HL-60/S4 (cell line): ENCODE results near the gene OBSCN.
"Not testable (repeated sequence)": the region's sequence is repeated elsewhere in the genome, so short reads cannot be mapped to it uniquely, and the experiment has no call there.

Experiments used
- in situ Hi-C: fragments of 300-500 bp; cut with MboI; formaldehyde crosslinking; loops from 2 replicates; pipeline ENCODE4 v1.14.3; 2022; ENCODE audit warnings: low sequenced_read_pairs

OBSCN gene

DNA sequence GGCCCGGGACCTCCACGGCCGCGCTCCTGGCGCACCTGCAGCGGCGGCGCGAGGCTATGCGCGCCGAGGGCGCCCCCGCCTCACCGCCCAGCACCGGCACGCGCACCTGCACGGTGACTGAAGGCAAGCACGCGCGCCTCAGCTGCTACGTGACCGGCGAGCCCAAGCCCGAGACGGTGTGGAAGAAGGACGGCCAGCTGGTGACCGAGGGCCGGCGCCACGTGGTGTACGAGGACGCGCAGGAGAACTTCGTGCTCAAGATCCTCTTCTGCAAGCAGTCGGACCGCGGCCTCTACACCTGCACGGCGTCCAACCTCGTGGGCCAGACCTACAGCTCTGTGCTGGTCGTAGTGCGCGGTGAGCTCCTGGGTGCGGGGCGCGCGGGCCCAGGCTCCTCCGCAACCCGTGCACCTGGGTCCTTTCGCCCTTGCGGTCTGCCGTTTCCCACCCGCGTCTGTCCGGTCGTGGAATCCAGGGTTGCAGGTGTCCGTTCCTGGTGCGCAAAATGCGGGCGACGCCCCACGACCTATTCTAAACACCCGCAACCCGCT is 4.6 kb downstream of the OBSCN start:
- in situ Hi-C loops = no loop called here

DNA sequence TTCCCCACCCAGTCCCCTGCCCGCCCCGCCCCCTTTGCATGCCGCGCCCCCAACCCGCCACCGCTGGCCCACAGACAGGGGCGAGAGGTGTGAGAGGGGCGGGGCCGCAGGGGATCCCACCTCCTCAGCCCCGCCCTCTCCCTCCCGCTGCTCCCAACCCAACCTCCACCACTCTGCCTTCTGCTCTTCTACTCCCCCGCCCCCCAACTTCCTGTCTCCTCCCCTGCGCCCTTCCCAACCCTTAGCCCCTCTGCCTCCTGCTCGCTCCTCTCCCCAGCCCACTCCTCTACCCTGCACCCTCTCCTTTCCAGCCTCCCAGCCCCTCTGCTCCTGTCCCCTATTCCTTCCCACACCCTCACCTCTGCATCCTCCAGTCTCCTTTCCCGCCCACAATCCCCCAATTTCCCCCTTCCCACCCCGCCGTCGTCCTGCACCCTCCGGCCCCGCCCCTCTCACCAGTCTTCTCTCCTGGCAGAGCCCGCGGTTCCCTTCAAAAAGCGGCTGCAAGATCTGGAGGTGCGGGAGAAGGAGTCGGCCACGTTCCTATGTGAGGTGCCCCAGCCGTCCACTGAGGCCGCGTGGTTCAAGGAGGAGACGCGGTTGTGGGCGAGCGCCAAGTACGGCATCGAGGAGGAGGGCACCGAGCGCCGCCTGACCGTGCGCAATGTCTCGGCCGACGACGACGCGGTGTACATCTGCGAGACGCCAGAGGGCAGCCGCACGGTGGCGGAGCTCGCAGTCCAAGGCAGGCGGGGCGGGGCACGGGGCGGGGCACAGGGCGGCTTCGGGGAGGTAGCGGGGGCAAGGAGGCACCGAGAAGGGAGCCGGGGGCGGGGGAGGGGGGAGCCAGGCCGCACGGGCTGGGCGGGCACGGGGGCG is 5.4 kb downstream of the OBSCN start:
- in situ Hi-C loops = no loop called here

DNA sequence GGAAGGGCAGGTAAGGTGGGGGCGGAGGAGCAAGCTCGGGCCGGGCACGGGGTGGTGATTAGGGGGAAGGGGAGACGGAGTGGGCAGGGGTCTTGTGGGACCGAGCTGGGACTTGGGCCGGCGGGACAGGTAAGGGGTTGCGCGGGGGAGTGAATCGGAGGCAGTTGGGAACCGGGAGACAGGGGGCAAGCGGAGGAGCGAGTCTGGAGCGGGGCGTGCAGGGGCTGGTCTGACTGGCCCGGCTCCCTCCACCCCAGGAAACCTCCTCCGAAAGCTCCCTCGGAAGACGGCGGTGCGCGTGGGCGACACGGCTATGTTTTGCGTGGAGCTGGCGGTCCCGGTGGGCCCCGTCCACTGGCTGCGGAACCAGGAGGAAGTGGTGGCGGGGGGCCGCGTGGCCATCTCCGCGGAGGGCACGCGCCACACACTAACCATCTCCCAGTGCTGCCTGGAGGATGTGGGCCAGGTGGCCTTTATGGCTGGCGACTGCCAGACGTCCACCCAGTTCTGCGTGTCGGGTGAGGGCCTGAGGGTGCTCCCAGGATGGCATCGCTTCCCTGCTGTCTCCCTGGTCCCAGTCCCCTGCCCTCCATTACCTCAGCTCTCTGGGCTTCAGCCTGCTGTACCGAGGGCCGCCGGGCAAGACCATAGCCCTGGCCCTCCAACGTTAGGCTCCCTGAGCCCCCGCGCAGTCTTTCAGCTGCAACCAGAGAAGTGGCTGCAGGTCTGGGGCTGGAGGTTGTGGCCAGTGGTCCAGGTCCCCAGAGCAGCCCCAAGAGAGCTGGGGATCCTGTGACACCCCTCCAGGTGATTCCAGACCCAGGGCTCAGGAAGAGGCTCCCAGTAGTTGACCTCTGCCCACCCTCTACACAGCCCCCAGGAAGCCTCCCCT is 6.3 kb downstream of the OBSCN start:
- in situ Hi-C loops = no loop called here

DNA sequence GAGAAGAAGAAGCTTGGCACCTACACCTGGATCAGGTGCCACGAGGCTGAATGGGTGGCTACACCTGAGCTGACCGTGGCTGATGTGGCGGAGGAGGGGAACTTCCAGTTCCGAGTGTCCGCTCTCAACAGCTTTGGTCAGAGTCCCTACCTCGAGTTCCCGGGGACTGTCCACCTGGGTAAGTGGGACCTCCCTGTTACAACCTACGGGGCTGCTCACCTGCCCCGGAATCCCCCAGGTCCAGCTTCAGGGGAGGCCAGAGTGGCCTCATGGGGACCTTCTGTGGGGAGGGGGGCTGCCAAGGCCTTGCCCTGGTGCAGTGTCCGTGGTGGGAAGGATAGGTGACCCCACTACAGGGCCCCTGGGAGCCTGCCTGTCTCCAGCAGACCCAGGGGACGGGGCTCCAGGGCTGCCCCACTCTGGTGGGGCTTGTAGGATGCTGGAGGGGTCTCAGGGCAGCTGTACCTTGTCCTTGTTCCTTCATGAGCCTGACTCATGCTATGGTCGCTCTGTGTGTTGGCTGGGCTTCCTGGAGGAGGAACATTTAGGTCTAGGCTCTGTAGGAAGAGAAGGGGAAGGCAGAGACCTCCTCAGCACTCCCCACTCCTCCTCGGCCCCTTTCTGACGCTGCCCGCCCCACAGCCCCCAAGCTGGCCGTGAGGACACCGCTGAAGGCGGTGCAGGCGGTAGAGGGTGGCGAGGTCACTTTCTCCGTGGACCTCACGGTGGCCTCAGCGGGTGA is 7.2 kb downstream of the OBSCN start:
- in situ Hi-C loops = no loop called here

DNA sequence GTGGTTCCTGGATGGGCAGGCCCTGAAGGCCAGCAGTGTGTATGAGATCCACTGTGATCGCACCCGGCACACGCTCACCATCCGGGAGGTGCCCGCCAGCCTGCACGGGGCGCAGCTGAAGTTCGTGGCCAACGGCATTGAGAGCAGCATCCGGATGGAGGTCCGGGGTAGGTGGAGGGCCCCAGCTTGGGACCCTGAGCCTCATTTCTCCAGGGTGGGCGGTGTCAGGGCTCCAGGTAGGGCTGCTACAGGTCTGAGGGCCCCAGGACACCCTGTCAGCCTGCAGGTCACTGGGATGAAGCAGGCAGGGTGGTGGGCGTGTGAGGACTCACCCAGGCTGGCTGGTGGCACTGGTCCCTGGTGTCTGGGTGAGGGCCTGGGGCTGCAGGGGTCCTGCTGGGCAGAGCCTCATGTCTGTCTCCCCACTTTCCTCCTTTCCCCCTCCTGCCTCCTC is 7.8 kb downstream of the OBSCN start:
- in situ Hi-C loops = no loop called here

DNA sequence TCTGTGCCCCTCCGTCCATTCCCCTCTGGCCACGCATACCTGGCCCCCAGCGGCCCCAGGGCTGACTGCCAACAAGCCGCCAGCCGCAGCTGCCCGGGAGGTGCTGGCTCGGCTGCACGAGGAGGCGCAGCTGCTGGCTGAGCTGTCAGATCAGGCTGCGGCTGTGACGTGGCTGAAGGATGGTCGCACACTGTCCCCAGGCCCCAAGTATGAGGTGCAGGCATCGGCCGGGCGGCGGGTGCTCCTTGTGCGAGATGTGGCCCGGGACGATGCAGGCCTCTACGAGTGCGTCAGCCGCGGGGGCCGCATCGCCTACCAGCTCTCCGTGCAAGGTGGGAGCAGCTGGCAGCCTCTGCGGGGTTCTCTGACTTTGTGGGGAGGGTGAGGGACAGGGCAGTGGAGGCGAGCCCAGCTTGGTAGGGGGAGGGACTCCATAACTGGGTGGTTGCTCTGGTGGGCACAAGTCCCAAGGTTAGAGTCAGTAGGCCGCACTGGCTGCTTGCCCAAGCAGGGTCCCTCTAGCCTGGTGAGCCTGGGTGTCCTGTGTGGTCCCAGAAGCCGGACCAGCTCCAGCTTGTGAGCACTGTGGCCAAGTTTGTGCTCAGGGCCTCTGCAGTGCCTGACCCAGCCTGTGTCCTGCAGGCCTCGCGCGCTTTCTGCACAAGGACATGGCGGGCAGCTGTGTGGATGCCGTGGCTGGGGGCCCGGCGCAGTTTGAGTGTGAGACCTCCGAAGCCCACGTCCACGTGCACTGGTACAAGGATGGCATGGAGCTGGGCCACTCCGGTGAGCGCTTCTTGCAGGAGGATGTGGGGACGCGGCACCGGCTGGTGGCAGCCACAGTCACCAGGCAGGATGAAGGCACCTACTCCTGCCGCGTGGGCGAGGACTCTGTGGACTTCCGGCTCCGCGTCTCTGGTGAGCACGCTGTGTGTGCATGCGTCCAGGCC is 8.8 kb downstream of the OBSCN start:
- in situ Hi-C loops = no loop called here

DNA sequence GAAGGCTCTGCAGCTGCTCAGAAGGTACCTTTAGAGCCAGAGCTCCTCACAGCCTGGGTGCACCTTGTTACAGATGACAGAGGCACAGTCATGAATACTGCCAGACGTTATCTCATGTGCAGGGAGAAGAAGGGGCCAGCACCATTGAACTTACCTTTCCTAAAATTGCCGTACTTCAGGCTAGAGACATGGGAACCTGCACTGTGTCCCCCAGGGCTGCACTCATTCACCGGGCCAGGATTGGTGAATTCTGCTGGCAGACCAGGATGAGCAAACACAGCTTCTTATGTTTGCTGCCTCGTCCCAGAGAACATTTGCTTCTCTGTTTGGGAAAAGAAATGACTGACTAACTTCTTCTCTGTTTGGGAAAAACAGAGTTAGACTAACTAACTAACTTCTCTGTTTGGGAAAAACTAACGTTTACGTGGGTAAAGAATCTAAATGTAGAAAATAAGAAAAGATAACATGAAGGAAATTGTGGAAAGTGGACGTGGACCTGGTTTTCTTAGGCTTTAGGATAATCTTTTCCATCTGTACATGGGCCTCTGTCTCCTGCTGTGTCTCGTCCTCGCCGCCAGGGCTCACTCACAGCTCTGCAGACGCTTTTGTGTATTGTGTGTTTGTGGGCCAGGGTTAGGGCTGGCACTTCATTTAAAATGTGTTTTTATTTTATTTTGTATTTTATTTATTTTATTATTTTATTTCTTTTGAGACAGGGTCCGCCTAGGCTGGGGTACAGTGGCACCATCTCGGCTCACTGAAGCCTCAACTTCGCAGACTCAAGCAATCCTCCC is 9.9 kb downstream of the OBSCN start:
- in situ Hi-C loops = no loop called here

DNA sequence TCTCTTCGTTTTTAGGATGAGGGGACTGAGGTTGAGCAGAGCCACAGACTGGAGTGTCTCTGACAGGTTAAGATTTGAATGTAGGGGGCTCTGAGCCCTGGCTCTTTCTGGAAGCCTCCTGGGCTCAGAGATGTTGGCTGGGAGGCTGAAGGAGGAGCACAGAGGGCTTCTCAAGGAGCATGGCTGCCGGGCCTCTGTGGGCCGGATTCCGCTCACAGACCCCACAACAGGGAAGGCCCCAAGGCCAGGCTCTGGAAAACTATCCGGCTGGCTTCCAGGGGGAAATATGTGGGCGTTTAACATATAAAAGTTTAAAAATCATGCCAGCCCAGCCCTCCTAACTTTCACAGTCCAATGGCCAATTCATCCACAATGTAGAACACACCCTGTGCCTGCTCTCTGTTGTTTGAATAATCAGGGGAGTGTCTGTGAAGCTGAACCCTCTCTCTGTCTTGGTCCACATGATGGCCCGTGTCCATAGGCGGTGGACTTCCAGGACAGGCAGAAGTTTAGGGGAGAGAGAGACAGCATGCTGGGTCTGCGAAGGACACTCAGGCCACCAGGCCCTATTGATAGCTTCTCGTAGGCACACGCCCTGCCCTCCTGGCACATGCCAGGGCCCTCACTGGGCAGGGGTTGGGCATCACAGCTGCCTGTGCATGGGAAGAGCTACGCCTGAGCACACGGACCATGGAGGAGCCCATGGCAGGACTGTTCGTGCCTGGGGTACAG is 10.8 kb downstream of the OBSCN start:
- in situ Hi-C loops = no loop called here

DNA sequence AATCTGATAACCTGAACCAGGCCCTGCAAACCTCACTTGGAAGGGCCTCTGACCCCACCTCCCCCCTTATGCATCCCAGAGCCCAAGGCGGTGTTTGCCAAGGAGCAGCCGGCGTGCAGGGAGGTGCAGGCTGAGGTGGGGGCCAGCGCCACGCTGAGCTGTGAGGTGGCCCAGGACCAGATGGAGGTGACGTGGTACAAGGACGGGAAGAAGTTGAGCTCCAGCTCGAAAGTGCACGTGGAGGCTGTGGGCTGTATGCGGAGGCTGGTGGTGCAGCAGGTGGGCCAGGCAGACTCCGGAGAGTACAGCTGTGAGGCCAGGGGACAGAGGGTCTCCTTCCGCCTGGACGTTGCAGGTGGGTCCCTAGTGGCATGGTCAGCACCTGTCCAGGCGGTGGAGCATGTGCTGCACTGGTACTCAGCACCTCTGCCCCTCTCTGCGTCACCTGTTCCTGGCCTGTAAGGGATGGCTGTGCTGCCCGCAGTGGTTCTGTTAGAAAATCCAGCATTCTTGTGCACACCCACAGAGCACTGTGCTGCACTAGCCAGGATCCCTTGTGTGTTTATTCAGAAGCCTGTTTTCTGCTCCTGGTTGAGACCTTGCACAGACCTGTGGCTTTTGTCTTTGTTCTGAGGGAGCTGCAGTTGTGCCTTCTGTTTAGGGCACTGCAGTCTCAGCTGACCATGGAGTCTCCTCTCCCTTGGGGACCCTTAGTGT is 11.6 kb downstream of the OBSCN start:
- in situ Hi-C loops = no loop called here

DNA sequence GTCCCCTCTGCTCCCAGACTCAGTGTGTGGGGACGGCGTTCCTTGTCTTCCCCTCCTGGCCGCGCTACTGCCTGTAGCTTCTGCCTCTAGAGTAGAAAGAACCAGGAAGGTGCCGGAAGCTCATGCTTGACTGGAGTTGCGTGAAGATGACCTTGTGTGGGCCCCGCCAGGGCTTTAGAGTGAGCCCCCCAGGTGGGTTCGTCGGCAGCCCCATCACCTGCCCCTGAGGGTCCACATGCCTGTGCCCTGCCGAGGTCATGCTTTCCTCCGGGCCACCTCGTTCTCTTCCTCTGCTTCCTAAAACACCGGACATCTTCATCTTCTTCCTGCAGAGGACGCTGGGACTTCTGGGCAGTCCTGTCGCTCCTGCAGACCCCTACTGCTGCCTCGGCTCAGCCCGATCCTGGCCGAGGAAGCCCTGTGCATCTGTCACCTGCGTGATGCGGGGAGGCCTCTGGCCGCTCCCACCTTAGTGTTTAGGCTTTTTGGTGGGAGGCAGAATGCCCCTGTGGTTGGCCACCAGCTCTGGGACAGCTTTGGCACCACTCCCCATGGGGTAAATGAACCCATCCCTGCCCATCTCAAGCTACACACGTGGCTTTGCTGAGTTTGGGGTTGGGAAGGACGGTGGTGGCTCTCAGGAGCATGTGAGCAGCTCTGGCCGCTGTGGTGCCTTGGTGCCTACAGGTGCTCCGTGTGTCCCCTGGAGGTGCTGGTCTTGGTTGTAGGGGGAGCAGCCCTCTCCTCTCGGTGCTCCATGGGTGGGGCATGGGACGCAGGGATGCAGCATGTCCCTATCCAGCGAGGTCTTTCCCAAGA is 12.3 kb downstream of the OBSCN start:
- in situ Hi-C loops = no loop called here

DNA sequence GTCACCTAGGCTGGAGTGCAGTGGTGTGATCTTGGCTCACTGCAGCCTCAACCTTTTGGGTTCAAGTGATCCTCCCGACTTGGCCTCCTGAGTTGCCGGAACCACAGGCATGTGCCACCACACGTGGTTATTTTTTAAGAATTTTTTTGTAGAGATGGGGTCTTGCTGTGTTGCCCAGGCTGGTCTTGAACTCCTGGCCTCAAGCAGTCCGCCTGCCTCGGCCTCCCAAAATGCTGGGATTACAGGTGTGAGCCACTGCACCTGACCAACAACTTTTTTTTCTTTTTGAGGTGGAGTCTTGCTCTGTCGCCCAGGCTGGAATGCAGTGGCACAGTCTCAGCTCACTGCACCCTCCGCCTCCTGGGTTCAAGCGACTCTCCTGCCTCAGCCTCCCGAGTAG is 13.3 kb downstream of the OBSCN start:
- in situ Hi-C loops = not testable (repeated sequence)

DNA sequence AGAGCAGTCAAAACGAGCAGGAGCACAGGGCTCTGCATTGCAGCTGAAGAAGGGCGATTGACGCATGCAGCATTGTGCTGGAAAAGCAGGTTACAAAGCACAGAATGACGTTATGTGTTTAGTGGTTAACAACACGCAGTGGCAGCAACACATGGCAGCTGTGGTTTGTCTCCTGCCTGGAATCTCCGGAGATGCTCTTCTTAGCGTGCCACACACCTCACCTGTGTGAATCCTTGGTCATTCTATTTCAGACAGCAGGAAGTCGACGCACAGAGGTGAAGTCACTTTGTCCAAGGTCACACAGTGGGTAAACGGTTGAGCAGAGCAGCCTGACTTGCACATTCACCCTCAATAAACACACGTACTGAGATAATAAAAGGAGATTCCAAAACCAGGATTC is 14.7 kb downstream of the OBSCN start:
- in situ Hi-C loops = no loop called here

DNA sequence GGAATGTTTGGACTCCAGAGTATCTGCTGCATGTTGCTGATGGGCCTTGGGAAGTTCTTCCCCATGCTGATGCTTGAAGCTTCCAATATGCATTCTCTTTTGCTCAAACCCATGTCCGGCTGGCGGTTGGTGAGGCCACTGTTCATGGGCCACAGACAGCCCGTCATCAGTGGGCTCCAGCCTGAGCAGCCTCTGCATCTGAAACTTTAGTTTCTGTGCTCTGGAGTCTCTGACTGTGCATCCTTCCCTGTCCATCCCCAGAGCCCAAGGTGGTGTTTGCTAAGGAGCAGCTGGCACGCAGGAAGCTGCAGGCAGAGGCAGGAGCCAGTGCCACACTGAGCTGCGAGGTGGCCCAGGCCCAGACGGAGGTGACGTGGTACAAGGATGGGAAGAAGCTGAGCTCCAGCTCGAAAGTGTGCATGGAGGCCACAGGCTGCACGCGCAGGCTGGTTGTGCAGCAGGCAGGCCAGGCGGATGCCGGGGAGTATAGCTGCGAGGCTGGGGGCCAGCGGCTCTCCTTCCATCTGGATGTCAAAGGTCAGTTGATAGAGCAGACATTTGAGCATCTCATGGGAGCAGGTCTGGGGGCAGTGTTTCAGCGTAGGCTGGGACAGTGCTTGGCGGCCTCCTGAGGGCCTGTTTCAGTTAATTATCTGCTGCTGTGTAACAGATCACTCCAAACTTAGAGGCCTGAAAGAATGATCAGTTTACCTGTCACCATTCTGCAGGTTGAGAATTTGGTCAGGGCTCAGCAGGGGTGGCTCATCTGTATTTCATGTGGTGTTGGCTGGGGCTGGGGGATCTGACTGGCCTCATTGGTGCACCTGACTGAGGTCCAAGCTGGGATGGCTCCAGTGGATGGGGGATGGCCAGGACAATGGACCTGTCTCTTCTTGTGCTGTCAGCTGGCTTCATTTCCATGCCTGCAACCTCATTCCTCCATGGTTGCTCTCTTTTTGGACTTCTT is 16.6 kb downstream of the OBSCN start:
- in situ Hi-C loops = no loop called here

DNA sequence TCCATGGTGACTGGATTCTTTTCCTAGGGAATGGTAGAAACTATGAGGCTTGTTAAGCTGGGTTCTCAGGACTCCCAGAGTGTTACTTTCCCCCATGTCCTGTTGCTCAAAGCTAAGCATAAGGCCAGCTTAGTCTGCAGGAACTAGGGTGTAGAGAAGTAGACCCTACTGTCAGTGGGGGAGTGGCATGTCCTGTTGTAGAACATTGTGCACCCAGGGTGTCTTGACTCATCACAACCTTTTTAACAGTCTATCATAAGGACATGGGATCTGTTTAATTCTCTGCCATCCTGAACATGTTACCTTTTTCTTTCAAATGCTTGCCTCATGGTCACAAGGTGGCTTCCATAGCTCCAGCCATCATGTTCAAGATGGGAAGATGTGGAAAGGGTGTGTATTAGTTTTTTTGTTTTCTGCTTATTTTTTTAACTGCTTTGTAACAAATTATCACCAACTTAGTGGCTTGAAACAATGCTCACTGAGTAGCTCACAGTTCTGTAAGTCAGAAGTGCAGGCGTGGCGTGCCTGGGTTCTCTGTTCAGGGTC is 17.4 kb downstream of the OBSCN start:
- in situ Hi-C loops = no loop called here

DNA sequence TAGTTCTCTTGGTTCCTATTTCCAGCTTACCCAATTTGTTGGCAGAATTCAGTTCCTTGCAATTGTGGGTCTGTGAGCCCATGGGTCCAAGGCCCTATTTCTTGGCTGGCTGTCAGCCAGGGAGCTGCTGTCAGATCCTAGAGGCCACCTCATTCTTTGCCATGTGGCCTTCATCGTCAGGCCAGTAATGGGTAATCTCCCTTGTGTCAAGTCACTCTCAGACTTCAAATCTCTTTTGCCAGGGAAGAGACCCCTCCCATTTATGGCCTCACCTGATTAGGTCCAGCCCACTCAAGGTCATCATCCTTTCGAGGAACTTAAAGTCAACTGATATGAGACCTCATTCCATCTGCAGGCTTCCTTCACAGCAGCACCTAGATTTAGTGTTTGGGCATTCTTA is 17.9 kb downstream of the OBSCN start:
- in situ Hi-C loops = no loop called here
